Measurements from ENCODE around the gene C6orf89. TPM values are rescaled to one million over a fixed set of nuclear protein-coding genes. Genes with fewer than 3 reads are reported as not detected.

C6orf89 gene
- total RNA-seq, result 53.9 and 54.2 TPM in 2 replicates

- intact Hi-C loops (cut with micrococcal nuclease), result loop anchor here (1.0 to 2.0 kb wide), 12 partner anchors 10 to 547 kb away; partner anchors contain the start of genes CMTR1, MTCH1 and TBC1D22B
Measured at GRCh38 chr6:36885461-36886401, at the start of gene C6orf89. TSS of gene C6orf89 (plus strand) at chr6:36885952. CDS start at chr6:36899445, 13,493 bp downstream.

GRCh38 chr6:36836111-36837021, 49.4 kb upstream of the C6orf89 start:
- intact Hi-C loops (cut with micrococcal nuclease), result no loop called here

- intact Hi-C loops (cut with micrococcal nuclease), result no loop called here
Measured at GRCh38 chr6:36837022-36837339, 48.8 kb upstream of the C6orf89 start.

GRCh38 chr6:36837686-36838085, 48.1 kb upstream of the C6orf89 start:
- intact Hi-C loops (cut with micrococcal nuclease), result no loop called here

- intact Hi-C loops (cut with micrococcal nuclease), result no loop called here
Measured at GRCh38 chr6:36838896-36839748, 46.6 kb upstream of the C6orf89 start, which contains the start of gene CPNE5. TSS of gene CPNE5 (minus strand) at chr6:36839444. CDS start at chr6:36839377, 67 bp downstream.

- intact Hi-C loops (cut with micrococcal nuclease), result no loop called here
Measured at GRCh38 chr6:36839749-36840431, 45.9 kb upstream of the C6orf89 start.

GRCh38 chr6:36840432-36841403, 45.0 kb upstream of the C6orf89 start:
- intact Hi-C loops (cut with micrococcal nuclease), result no loop called here

- intact Hi-C loops (cut with micrococcal nuclease), result no loop called here
Measured at GRCh38 chr6:36841756-36842155, 44.0 kb upstream of the C6orf89 start.

GRCh38 chr6:36843170-36843569, 42.6 kb upstream of the C6orf89 start:
- intact Hi-C loops (cut with micrococcal nuclease), result no loop called here

GRCh38 chr6:36844232-36845170, 41.3 kb upstream of the C6orf89 start:
- intact Hi-C loops (cut with micrococcal nuclease), result no loop called here

- intact Hi-C loops (cut with micrococcal nuclease), result no loop called here
Measured at GRCh38 chr6:36845233-36845632, 40.5 kb upstream of the C6orf89 start.

GRCh38 chr6:36847152-36847551, 38.6 kb upstream of the C6orf89 start:
- intact Hi-C loops (cut with micrococcal nuclease), result no loop called here

GRCh38 chr6:36847991-36848390, 37.8 kb upstream of the C6orf89 start:
- intact Hi-C loops (cut with micrococcal nuclease), result no loop called here

GRCh38 chr6:36848658-36849441, 36.9 kb upstream of the C6orf89 start:
- intact Hi-C loops (cut with micrococcal nuclease), result no loop called here

- intact Hi-C loops (cut with micrococcal nuclease), result loop anchor here (2.0 kb wide), 1 partner anchor 227 kb away; no protein-coding TSS in a partner anchor
Measured at GRCh38 chr6:36850021-36850420, 35.7 kb upstream of the C6orf89 start.

GRCh38 chr6:36851149-36851614, 34.6 kb upstream of the C6orf89 start:
- intact Hi-C loops (cut with micrococcal nuclease), result loop anchor here (1.0 to 2.0 kb wide), 5 partner anchors 24 to 236 kb away; no protein-coding TSS in a partner anchor

- intact Hi-C loops (cut with micrococcal nuclease), result loop anchor here (1.0 to 2.0 kb wide), 5 partner anchors 24 to 236 kb away; no protein-coding TSS in a partner anchor
Measured at GRCh38 chr6:36851626-36852025, 34.1 kb upstream of the C6orf89 start.

All from T-helper 1 cell treated with Interleukin-12 subunit alpha and Interleukin-12 subunit beta and Interleukin-4 antibody, amounts not matched to agents 30 ng/mL and 1 ng/mL, for 36 hours (primary cell).